H1 (cell line): ENCODE data around the gene BGLAP. TPM values are rescaled to one million over a fixed set of nuclear protein-coding genes. Genes with fewer than 3 reads are reported as not detected.

Source experiments
- ATF3 ChIP-seq: IDR thresholded peaks from 2 replicates; pipeline ENCODE4 v1.6.1; 2011; ENCODE audit warnings: low read depth, mild to moderate bottlenecking, low read length; ENCODE audit not compliant: insufficient read depth
- HDAC2 ChIP-seq, 2 experiments: fragments of 300-600 bp in 1 of 2; sonication (generic) in 1 of 2; IDR thresholded peaks; 2 replicates each; pipeline ENCODE4 v1.6.1; 2011 to 2012; ENCODE audit warnings: low read depth in 2 of 2, low read length in 2 of 2, mild to moderate bottlenecking in 2 of 2, moderate library complexity in 2 of 2, borderline replicate concordance in 1 of 2, inconsistent platforms in 1 of 2
- JUND ChIP-seq: IDR thresholded peaks from 2 replicates; pipeline ENCODE4 v1.6.1; 2011; ENCODE audit warnings: mild to moderate bottlenecking, improper control_type of control experiment, low read length
- MAX ChIP-seq: IDR thresholded peaks from 2 replicates; pipeline ENCODE4 v1.6.1; 2012; ENCODE audit warnings: inconsistent platforms
- POLR2AphosphoS5 ChIP-seq: IDR thresholded peaks from 2 replicates; pipeline ENCODE4 v1.6.1; 2011; ENCODE audit warnings: low read depth, low read length
- SIRT6 ChIP-seq: IDR thresholded peaks from one replicate; pipeline ENCODE4 v1.7.1; 2012; ENCODE audit warnings: low read length, inconsistent platforms
- SP1 ChIP-seq: IDR thresholded peaks from 2 replicates; pipeline ENCODE4 v1.6.1; 2011; ENCODE audit warnings: low read depth, low read length
- polyA plus RNA-seq, 7 experiments: library from polyadenylated mRNA; depleted of rRNA in 3 of 7; stranded (reverse) in 5 of 7; unstranded in 2 of 7; fragments of >200 nt in 5 of 7; fragments of 200-250 nt in 2 of 7; gene quantifications; 1 replicate in 5 of 7; 2 replicates in 1 of 7; 4 replicates in 1 of 7; pipeline versions ENCODE4 v1.2.1 to v1.2.3, GENCODE V29; 2011 to 2013; ENCODE audit warnings: missing spikeins in 2 of 7, mixed read lengths in 2 of 7
- total RNA-seq: library from RNA; stranded (reverse); fragmentation: NEBNext Ultra II Directional; extraction: Animal tissue kit (Norgen Biotek cat#: 25700); gene quantifications from 2 replicates; pipeline ENCODE4 v1.2.1, GENCODE V29; 2021

The BGLAP gene
- total and polyA plus RNA-seq, 2 of the 8 experiments (the other 6 are each of a cell fraction or from before 2014, with no cell fraction given): 1.2 to 1.5 TPM

- TF ChIP-seq ATF3 (no peak), HDAC2 (IDR thresholded peaks at IDR 0.05; ENCODE audit: borderline replicate concordance in 1 of 2, low read depth in 2 of 2, low read length in 2 of 2) (no peak), POLR2AphosphoS5 (no peak), JUND (no peak), SIRT6 (no peak), SP1 (no peak), MAX (no peak)
- TF ChIP-seq, all 59 proteins: peak for 0
These were observed 20.7 kb downstream of the BGLAP start (continued) for GRCh38 chr1:156262461-156263287.
